Measurements from ENCODE around the gene NSG2. TPM values are rescaled to one million over a fixed set of nuclear protein-coding genes. Genes with fewer than 3 reads are reported as not detected.

NSG2 gene
- total RNA-seq, 1 donor: not detected

DNA sequence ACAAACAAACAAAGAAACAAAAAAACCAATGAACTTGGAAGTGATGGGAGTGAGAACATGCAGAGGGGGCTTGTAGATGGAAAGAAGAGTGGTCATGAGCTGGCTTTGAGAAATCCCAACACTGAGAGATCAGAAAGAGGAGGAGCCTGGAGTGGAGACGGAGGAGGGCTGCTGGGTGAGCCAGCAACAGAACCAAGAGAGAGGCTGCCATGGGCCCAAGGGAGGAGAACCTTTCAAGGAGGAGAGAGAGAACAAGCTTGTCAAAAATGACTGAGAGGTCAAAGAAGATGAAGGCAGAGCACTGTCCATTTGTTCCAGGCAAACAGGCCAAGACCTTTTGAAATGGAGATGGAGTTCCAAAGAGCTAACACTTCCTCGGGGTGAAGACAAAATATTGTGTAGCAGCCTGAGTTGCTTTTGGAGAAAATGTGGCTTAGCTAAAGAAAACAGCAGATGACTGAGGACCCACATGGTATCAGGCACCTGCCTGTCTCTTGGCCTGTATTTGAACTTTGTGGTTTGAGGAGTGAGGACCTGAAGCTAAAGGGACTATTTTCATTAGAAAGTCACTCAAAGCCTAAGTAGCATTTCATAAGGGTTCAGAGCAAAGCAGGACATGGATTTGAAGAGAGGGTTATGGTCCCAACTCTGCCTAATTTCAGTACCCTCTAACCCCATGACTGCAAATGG, 13.1 kb downstream of the NSG2 start:
- H3K4me3 ChIP-seq (ENCODE audit: low read depth, low read length): no peak overlapping the region
- DNase-seq (ENCODE audit: low read depth): no peak
- TF ChIP-seq, protein P1, sequence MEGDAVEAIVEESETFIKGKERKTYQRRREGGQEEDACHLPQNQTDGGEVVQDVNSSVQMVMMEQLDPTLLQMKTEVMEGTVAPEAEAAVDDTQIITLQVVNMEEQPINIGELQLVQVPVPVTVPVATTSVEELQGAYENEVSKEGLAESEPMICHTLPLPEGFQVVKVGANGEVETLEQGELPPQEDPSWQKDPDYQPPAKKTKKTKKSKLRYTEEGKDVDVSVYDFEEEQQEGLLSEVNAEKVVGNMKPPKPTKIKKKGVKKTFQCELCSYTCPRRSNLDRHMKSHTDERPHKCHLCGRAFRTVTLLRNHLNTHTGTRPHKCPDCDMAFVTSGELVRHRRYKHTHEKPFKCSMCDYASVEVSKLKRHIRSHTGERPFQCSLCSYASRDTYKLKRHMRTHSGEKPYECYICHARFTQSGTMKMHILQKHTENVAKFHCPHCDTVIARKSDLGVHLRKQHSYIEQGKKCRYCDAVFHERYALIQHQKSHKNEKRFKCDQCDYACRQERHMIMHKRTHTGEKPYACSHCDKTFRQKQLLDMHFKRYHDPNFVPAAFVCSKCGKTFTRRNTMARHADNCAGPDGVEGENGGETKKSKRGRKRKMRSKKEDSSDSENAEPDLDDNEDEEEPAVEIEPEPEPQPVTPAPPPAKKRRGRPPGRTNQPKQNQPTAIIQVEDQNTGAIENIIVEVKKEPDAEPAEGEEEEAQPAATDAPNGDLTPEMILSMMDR (IDR thresholded peaks at IDR 0.05; ENCODE audit: insufficient read depth, low read length): no peak

DNA sequence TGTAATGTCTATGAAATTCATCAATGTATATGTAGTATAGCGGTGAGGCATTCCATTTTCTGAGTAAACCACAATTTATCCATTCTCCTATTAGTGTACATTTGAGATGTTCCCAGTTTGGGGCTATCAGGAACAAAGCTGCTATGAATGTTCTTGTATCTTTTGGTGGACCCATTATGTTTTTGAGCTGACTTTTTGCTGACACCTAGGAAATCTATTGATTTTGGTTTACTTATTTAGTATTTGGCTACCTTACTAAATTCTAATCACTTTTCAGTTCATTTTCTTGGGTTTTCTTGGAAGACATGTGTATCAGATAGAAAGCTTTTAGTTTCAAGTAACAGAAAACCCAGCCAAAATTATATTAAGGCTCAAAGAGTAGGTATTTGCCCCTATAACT, 13.7 kb downstream of the NSG2 start:
- no peak overlapping the region for H3K4me3 ChIP-seq (ENCODE audit: low read depth, low read length)
- TF ChIP-seq, protein P1 (IDR thresholded peaks at IDR 0.05; ENCODE audit: insufficient read depth, low read length): no peak
- no peak for DNase-seq (ENCODE audit: low read depth)

DNA sequence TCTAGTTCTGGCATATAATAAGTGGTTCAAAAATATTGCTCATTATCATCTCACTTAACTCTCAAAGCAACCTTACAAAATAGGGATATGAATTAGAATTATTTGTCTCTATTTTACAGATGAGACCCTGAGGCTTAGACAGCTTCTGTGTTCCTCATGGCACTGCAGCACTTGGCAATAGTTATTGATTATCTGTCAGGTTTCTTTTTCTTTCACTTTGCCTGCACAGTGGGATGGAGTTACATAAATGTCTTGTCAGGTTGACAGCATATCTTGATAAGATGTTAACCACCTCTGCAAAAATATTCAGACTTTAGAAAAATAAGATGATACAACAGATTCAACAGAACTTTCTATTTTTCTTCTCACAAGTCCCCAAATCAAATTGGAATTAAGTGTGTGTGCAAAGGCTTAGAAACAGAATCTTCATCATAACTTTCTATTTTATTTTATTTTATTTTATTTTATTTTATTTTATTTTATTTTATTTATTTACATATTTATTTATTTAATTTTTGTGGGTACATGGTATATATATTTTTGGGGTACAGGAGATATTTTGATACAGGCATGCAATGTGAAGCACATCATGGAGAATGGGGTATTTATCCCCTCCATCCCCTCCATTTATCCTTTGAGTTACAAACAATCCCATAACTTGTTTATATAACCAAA, 17.7 kb downstream of the NSG2 start:
- TF ChIP-seq, protein P1 (IDR thresholded peaks at IDR 0.05; ENCODE audit: insufficient read depth, low read length): no peak
- no peak for DNase-seq (ENCODE audit: low read depth)
- no peak overlapping the region for H3K4me3 ChIP-seq (ENCODE audit: low read depth, low read length)

DNA sequence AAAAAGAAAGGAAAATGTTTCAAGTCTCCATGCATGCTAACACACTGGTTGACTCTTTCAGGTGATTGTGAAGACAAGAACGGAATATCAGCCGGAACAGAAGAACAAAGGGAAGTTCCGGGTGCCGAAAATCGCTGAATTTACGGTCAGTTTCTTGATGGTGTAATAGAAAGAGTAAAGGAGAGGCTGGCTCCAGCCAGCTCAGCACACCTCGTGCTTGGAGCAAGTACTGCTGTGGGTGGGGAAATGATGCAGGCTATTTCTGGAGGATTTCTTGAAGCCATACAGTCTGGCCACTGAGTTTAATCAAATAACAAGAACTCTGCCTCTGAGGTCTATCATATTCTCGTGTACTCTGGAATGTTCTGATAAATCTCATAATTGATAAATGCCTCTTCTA, 18.7 kb downstream of the NSG2 start:
- TF ChIP-seq, protein P1 (IDR thresholded peaks at IDR 0.05; ENCODE audit: insufficient read depth, low read length): no peak
- DNase-seq (ENCODE audit: low read depth): no peak
- no peak overlapping the region for H3K4me3 ChIP-seq (ENCODE audit: low read depth, low read length)

DNA sequence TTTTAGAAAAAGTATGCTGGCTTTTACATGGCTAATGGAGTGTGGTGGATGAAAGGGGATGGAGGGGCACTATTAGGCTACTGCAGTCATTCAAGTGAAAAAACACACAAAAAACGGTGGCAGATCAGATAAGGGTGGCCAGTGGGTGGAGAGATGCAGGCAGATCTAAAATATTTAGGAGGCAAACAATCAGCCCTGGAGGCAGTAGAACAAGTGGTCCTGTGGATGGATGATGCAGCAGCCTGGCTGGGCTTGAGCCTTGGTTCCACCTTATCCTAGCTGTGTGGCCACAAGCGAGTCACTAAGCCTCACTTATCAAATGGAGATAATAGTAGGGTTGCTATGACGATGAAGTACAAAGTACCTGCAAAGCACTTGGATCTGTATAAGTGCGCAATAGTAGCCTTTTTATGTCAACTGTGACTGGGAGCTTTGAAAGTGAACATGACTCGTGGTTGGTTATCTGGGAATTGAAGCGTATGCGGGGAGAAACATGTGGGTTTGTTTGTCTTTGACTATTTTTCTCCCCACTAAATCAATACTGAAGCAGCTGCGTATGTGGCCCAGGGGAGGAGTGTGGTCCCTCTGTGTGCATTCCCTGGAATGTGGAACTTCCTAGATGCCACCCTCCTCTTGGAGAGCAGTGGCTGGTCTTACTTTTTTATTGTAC, 20.2 kb downstream of the NSG2 start:
- no peak for DNase-seq (ENCODE audit: low read depth)
- TF ChIP-seq, protein P1 (IDR thresholded peaks at IDR 0.05; ENCODE audit: insufficient read depth, low read length): no peak
- H3K4me3 ChIP-seq (ENCODE audit: low read depth, low read length): no peak overlapping the region

DNA sequence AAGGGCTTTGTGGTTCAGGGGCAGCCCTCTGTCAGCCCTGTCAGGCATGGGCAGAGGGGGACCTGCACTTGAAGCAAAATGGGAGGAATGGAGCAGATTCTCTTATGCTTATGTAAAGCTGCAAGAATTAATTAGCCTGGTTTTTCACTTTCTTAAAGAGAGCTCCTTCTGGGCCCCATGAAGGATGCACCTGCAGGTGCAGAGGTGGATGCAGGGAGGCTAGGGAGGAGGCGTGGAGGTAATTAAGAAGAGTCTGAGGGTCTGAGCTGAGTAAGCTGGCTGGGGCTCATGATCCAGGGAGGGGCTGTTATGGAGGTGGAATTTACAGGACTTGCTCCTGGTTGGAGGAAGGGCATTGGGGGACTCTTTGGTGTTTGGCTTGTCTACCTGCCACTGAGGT, 22.0 kb downstream of the NSG2 start:
- no peak for DNase-seq (ENCODE audit: low read depth)
- TF ChIP-seq, protein P1 (IDR thresholded peaks at IDR 0.05; ENCODE audit: insufficient read depth, low read length): no peak
- H3K4me3 ChIP-seq (ENCODE audit: low read depth, low read length): no peak overlapping the region

Measured in fibroblast of the aortic adventitia (primary cell).